Mesenchymal stem cell (in vitro differentiated cells and primary cell): Measurements from ENCODE around the gene LRRC37B.
"Not testable (repeated sequence)": the region's sequence is repeated elsewhere in the genome, so short reads cannot be mapped to it uniquely, and the experiment has no call there.

Source experiments
- DNase-seq: peaks from one replicate; pipeline ENCODE4 v3.0.0-alpha.2; 2013
- H2AFZ ChIP-seq: one replicate; pipeline ENCODE4 v1.6.1; 2013; ENCODE audit warnings: low read depth, mild to moderate bottlenecking, control low read depth, inconsistent platforms, low read length, moderate library complexity
- H2AK5ac ChIP-seq: 2 replicates; pipeline ENCODE4 v1.6.1; 2013; ENCODE audit warnings: low read length, moderate library complexity, mild to moderate bottlenecking, inconsistent platforms; ENCODE audit not compliant: severe bottlenecking
- H2BK120ac ChIP-seq: one replicate; pipeline ENCODE4 v1.6.1; 2013; ENCODE audit warnings: low read depth, mild to moderate bottlenecking, inconsistent platforms, low read length, moderate library complexity
- H2BK12ac ChIP-seq, 2 experiments: one replicate each; pipeline ENCODE4 v1.6.1; 2013; ENCODE audit warnings: inconsistent platforms in 2 of 2, low read length in 2 of 2, mild to moderate bottlenecking in 2 of 2, moderate library complexity in 2 of 2, control low read depth in 1 of 2
- H2BK15ac ChIP-seq: one replicate; pipeline ENCODE4 v1.6.1; 2013; ENCODE audit warnings: mild to moderate bottlenecking, low read depth, inconsistent platforms; ENCODE audit not compliant: poor library complexity, severe bottlenecking
- H2BK5ac ChIP-seq: 2 replicates; pipeline ENCODE4 v1.6.1; 2013; ENCODE audit warnings: low read depth, mild to moderate bottlenecking, low read length, control low read depth, inconsistent platforms; ENCODE audit not compliant: poor library complexity, severe bottlenecking
- H3K14ac ChIP-seq, 2 experiments: one replicate each; pipeline ENCODE4 v1.6.1; 2013; ENCODE audit warnings: inconsistent platforms in 2 of 2, low read length in 2 of 2, control low read depth in 1 of 2, mild to moderate bottlenecking in 1 of 2, moderate library complexity in 1 of 2
- H3K18ac ChIP-seq, 2 experiments: one replicate each; pipeline ENCODE4 v1.6.1; 2013; ENCODE audit warnings: inconsistent platforms in 2 of 2, low read length in 2 of 2, control low read depth in 1 of 2, low read depth in 1 of 2, mild to moderate bottlenecking in 1 of 2
- H3K23ac ChIP-seq, 2 experiments: one replicate each; pipeline ENCODE4 v1.6.1; 2013; ENCODE audit warnings: inconsistent platforms in 2 of 2, low read length in 2 of 2, mild to moderate bottlenecking in 2 of 2, moderate library complexity in 2 of 2, control low read depth in 1 of 2
- H3K27ac ChIP-seq: 2 replicates; pipeline ENCODE4 v1.5.1; 2013; ENCODE audit warnings: mild to moderate bottlenecking, moderate library complexity, low read length, control low read depth, inconsistent platforms; ENCODE audit not compliant: poor library complexity, severe bottlenecking
- H3K27me3 ChIP-seq, 2 experiments: 2 replicates each; pipeline versions ENCODE4 v1.6.1 to v1.7.0; 2013; ENCODE audit warnings: low read length in 2 of 2, mild to moderate bottlenecking in 2 of 2, moderate library complexity in 2 of 2, control low read depth in 1 of 2, inconsistent platforms in 1 of 2; ENCODE audit not compliant: control insufficient read depth in 1 of 2, insufficient read depth in 1 of 2
- H3K36me3 ChIP-seq, 2 experiments: 2 replicates each; pipeline versions ENCODE4 v1.6.1 to v1.7.0; 2013; ENCODE audit warnings: low read length in 2 of 2, control low read depth in 1 of 2, inconsistent platforms in 1 of 2, low read depth in 1 of 2, mild to moderate bottlenecking in 1 of 2; ENCODE audit not compliant: insufficient read depth in 2 of 2, control insufficient read depth in 1 of 2
- H3K4ac ChIP-seq, 2 experiments: one replicate each; pipeline ENCODE4 v1.6.1; 2013; ENCODE audit warnings: inconsistent platforms in 2 of 2, low read length in 2 of 2, mild to moderate bottlenecking in 2 of 2, moderate library complexity in 2 of 2, control low read depth in 1 of 2, low read depth in 1 of 2
- H3K4me1 ChIP-seq: 2 replicates; pipeline ENCODE4 v1.6.1; 2013; ENCODE audit warnings: low read depth, low read length, control low read depth; ENCODE audit not compliant: control insufficient read depth, insufficient read depth
- H3K4me2 ChIP-seq: 2 replicates; pipeline ENCODE4 v1.6.1; 2013; ENCODE audit warnings: low read length, mild to moderate bottlenecking, inconsistent platforms; ENCODE audit not compliant: poor library complexity, severe bottlenecking
- H3K4me3 ChIP-seq, 2 experiments: 2 replicates each; pipeline versions ENCODE4 v1.5.1 to v1.7.0; 2013; ENCODE audit warnings: low read length in 2 of 2, mild to moderate bottlenecking in 2 of 2, control low read depth in 1 of 2, low read depth in 1 of 2; ENCODE audit not compliant: insufficient read depth in 1 of 2
- H3K79me1 ChIP-seq: replicated peaks from 2 replicates; pipeline ENCODE4 v1.6.1; 2013; ENCODE audit warnings: mild to moderate bottlenecking, control low read depth, low read length, inconsistent platforms; ENCODE audit not compliant: poor library complexity, severe bottlenecking
- H3K9ac ChIP-seq: 2 replicates; pipeline ENCODE4 v1.7.0; 2013; ENCODE audit warnings: mild to moderate bottlenecking, low read length, moderate library complexity
- H3K9me3 ChIP-seq: 2 replicates; pipeline ENCODE4 v1.7.0; 2013; ENCODE audit warnings: mild to moderate bottlenecking, low read length; ENCODE audit not compliant: control insufficient read depth
- H4K8ac ChIP-seq: one replicate; pipeline ENCODE4 v1.6.1; 2013; ENCODE audit warnings: inconsistent platforms, mild to moderate bottlenecking, low read length, moderate library complexity
- H4K91ac ChIP-seq: one replicate; pipeline ENCODE4 v1.6.1; 2013; ENCODE audit warnings: mild to moderate bottlenecking, low read length, inconsistent platforms
- WGBS: methylation state at CpG from one replicate; pipeline ENCODE4 v1.1.7; 2013; ENCODE audit warnings: mixed read lengths; 5-methylcytosine and 5-hydroxymethylcytosine counted together

The LRRC37B gene

DNA sequence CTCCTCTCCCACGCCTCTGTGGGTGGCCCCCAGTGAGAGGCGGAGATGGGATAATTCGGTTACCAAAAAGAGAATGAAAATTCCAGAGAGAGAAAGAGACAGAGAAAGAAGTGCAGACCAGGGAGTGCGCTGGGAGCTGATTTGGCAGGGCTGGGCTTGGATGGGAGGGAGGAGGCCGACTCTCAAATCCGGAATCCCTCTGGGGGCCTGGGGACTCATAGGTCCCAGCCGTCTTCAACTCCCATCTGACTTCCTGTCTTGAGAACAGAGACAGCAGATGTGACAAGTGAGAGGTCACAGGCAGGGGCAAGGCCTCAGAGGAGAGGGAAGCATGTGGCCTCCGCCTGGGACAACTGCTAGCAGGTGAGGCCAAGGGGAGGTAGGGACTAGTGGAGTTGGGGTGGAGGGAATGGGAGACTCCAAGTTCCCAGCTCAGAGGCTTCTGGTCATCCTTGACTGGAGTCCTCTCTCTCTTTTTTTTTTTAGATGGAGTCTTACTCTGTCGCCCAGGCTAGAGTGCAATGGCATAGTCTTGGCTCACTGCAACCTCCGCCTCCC lies 59.0 kb downstream of the LRRC37B start:
- WGBS = 89% methylated on average over 3 of the region's 10 CpGs
- not testable (repeated sequence) for H3K18ac ChIP-seq, H3K27me3 ChIP-seq, H3K79me1 ChIP-seq, H3K36me3 ChIP-seq, H3K4me2 ChIP-seq, H2BK15ac ChIP-seq, H2AK5ac ChIP-seq, H2BK120ac ChIP-seq, H4K91ac ChIP-seq, H3K9me3 ChIP-seq, DNase-seq, H3K27ac ChIP-seq, H2BK12ac ChIP-seq, H3K4me1 ChIP-seq, H2BK5ac ChIP-seq, H3K23ac ChIP-seq, H3K9ac ChIP-seq, H3K4me3 ChIP-seq, H4K8ac ChIP-seq, H3K14ac ChIP-seq, H3K4ac ChIP-seq
- H2AFZ ChIP-seq = peak overlapping the region; percentile 39

DNA sequence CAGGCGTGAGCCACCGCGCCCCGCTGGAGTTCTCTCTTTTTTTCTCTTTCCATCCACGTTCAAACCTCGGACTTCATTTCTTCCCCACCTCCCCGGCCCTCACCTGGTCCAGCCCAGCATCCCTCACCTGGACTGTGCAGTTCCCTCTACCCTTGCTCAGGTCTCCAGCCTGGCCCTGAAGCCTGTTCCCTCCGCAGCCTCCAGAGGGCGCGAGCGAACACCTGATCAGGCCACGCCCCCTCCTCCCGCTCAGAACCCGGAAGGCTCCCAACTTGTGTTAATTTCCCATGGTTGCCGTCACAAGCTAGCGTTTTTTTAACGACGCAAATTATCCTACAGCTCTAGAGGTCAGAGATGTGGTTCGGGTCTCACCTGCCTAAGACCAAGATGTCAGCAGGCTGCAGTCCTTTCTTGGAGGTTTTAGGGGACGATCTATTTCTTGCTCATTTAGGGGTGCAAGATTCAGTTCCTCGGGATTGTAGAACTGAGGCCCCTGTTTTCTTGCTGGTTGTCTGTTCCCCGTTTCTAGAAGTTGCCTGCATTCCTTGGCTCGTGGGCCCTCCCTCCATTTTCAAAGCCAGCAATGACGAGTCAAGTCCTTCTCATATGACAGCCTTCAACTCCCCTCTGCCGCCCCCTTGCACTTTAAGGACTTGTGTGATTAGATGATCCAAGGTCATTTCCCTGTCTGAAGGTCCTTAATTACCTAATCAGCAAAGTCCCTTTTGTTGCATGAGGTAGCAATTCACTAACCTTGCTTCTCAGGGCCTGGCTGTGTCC lies 59.9 kb downstream of the LRRC37B start:
- not testable (repeated sequence) for H3K4me2 ChIP-seq, H3K4me1 ChIP-seq, H3K18ac ChIP-seq, H3K27ac ChIP-seq, H2AFZ ChIP-seq, H2AK5ac ChIP-seq, H3K36me3 ChIP-seq, H2BK15ac ChIP-seq, DNase-seq, H2BK12ac ChIP-seq, H4K8ac ChIP-seq, H4K91ac ChIP-seq, H3K9ac ChIP-seq, H3K4me3 ChIP-seq, H3K4ac ChIP-seq, H3K14ac ChIP-seq, H3K27me3 ChIP-seq, H3K79me1 ChIP-seq, H2BK5ac ChIP-seq, H3K9me3 ChIP-seq, H2BK120ac ChIP-seq, H3K23ac ChIP-seq
- 79% methylated on average over 3 of the region's 25 CpGs for WGBS

- not testable (repeated sequence) for H3K4me3 ChIP-seq, H2AFZ ChIP-seq, H3K4ac ChIP-seq, H3K14ac ChIP-seq, H3K4me2 ChIP-seq, H2AK5ac ChIP-seq, H3K4me1 ChIP-seq, H3K18ac ChIP-seq, H3K9me3 ChIP-seq, DNase-seq, H2BK120ac ChIP-seq, H3K9ac ChIP-seq, H3K27ac ChIP-seq, H3K27me3 ChIP-seq, H4K8ac ChIP-seq, H3K36me3 ChIP-seq, H2BK5ac ChIP-seq, H4K91ac ChIP-seq, H2BK15ac ChIP-seq, H2BK12ac ChIP-seq, H3K23ac ChIP-seq, H3K79me1 ChIP-seq
- 36% methylated on average over 2 of the region's 2 CpGs for WGBS
Measured at GRCh38 chr17:32069067-32069466, 61.9 kb downstream of the LRRC37B start.

DNA sequence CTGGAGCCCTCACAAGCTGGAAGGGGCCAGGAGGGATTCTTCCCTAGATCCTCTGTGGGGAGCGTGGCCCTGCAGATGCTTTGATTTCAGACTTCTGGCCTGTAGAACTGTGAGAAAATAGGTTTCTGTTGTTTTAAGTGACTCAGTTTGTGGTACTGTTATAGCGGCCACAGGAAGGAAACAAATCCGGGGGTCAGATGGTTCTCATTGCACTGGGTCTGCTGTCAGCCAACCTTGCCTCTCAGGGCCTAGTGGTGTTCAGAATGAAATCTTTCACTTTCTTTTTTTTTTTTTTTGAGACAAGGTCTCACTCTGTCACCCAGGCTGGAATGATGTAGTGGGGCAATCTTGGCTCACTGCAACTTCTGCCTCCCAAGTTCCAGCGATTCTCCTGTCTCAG lies 64.8 kb downstream of the LRRC37B start:
- not testable (repeated sequence) for H3K9ac ChIP-seq, H3K27ac ChIP-seq, H3K23ac ChIP-seq, H3K27me3 ChIP-seq, H2BK120ac ChIP-seq, H2BK15ac ChIP-seq, H3K4me3 ChIP-seq, H3K18ac ChIP-seq, H3K36me3 ChIP-seq, H3K4ac ChIP-seq, H3K4me1 ChIP-seq, H3K14ac ChIP-seq, H4K8ac ChIP-seq, H3K9me3 ChIP-seq, H4K91ac ChIP-seq, H2BK5ac ChIP-seq, H3K79me1 ChIP-seq, DNase-seq, H2AFZ ChIP-seq, H2AK5ac ChIP-seq, H2BK12ac ChIP-seq, H3K4me2 ChIP-seq
- no CpG with 5 or more reads among the region's 4 CpGs for WGBS
